GM23248 (cell line): Measurements from ENCODE around the gene MSL2. TPM values are rescaled to one million over a fixed set of nuclear protein-coding genes. Genes with fewer than 3 reads are reported as not detected.
A peak's percentile ranks its signal among the peaks of the same experiment; 100 is the strongest.

ENCODE experiments used
- DNase-seq: peaks from one replicate; pipeline ENCODE4 v3.0.0-alpha.2; 2015
- H2AFZ ChIP-seq: fragments of 200-600 bp; sonication (generic); 2 replicates; pipeline ENCODE4 v1.6.1; 2016; ENCODE audit warnings: antibody characterized with exemption
- H3F3A ChIP-seq: fragments of 200-600 bp; sonication (generic); 2 replicates; pipeline ENCODE4 v1.6.1; 2016; ENCODE audit warnings: mild to moderate bottlenecking, antibody characterized with exemption, mixed run types; ENCODE audit not compliant: insufficient read depth
- H3K27ac ChIP-seq: fragments of 200-600 bp; sonication (generic); 2 replicates; pipeline ENCODE4 v1.5.1; 2016; ENCODE audit warnings: mild to moderate bottlenecking
- H3K27me3 ChIP-seq: fragments of 200-600 bp; sonication (generic); replicated peaks from 2 replicates; pipeline ENCODE4 v1.6.1; 2016; ENCODE audit warnings: mild to moderate bottlenecking; ENCODE audit not compliant: insufficient read depth
- H3K36me3 ChIP-seq: fragments of 200-600 bp; sonication (generic); 2 replicates; pipeline ENCODE4 v1.6.1; 2016; ENCODE audit warnings: low read depth, mild to moderate bottlenecking
- H3K4me1 ChIP-seq: fragments of 200-600 bp; sonication (generic); 2 replicates; pipeline ENCODE4 v1.6.1; 2016; ENCODE audit warnings: mild to moderate bottlenecking; ENCODE audit not compliant: insufficient read depth
- H3K4me2 ChIP-seq: fragments of 200-600 bp; sonication (generic); one replicate; pipeline ENCODE4 v1.6.1; 2016; ENCODE audit warnings: mild to moderate bottlenecking; ENCODE audit not compliant: unreplicated experiment
- H3K4me3 ChIP-seq: fragments of 200-600 bp; sonication (generic); 2 replicates; pipeline ENCODE4 v1.5.1; 2016; ENCODE audit warnings: mild to moderate bottlenecking
- H3K79me2 ChIP-seq: fragments of 200-600 bp; sonication (generic); 2 replicates; pipeline ENCODE4 v1.6.1; 2016; ENCODE audit warnings: mild to moderate bottlenecking; ENCODE audit not compliant: insufficient read depth
- H3K9ac ChIP-seq: fragments of 200-600 bp; sonication (generic); 2 replicates; pipeline ENCODE4 v1.6.1; 2016; ENCODE audit warnings: mild to moderate bottlenecking
- H3K9me2 ChIP-seq: fragments of 200-600 bp; sonication (generic); 2 replicates; pipeline ENCODE4 v1.6.1; 2016; ENCODE audit warnings: mixed run types, mild to moderate bottlenecking, moderate library complexity; ENCODE audit not compliant: insufficient read depth
- H3K9me3 ChIP-seq: fragments of 200-600 bp; sonication (generic); one replicate; pipeline ENCODE4 v1.6.1; 2017; ENCODE audit warnings: low read depth
- H4K20me1 ChIP-seq: fragments of 200-600 bp; sonication (generic); 2 replicates; pipeline ENCODE4 v1.6.0; 2016; ENCODE audit not compliant: insufficient read depth
- EZH2 ChIP-seq: fragments of 200-600 bp; sonication (generic); IDR thresholded peaks from 2 replicates; pipeline ENCODE4 v1.6.1; 2018; ENCODE audit warnings: antibody characterized with exemption, mild to moderate bottlenecking; ENCODE audit not compliant: insufficient read depth, poor library complexity, severe bottlenecking
- EZH2phosphoT487 ChIP-seq: fragments of 200-600 bp; sonication (generic); IDR thresholded peaks from 2 replicates; pipeline ENCODE4 v1.6.1; 2018; ENCODE audit warnings: antibody characterized with exemption, moderate library complexity, mild to moderate bottlenecking, low read depth; ENCODE audit not compliant: insufficient read depth
- WGBS, 2 experiments: methylation state at CpG; one replicate each; pipeline ENCODE4 v1.1.6; 2015 to 2017; ENCODE audit warnings: low lambda C conversion rate in 2 of 2, low coverage in 1 of 2; ENCODE audit errors: missing lambda C conversion rate in 2 of 2; 5-methylcytosine and 5-hydroxymethylcytosine counted together
- in situ Hi-C: fragments of 300-500 bp; cut with MboI; formaldehyde crosslinking; loops from 2 replicates; pipeline ENCODE4 v1.15.0; 2020
- polyA plus RNA-seq: library from polyadenylated mRNA; unstranded; fragments of >200 nt; fragmentation: Nextera tagmentation; extraction: Ambion mirVana; gene quantifications from 2 replicates; pipeline ENCODE4 v1.2.1, GENCODE V29; 2016
- total RNA-seq: library from RNA; depleted of rRNA; stranded (reverse); fragments of >200 nt; shearing (Covaris generic); gene quantifications from 2 replicates; pipeline ENCODE4 v1.2.3, GENCODE V29; 2014; rRNA removed

Gene MSL2, protein sequence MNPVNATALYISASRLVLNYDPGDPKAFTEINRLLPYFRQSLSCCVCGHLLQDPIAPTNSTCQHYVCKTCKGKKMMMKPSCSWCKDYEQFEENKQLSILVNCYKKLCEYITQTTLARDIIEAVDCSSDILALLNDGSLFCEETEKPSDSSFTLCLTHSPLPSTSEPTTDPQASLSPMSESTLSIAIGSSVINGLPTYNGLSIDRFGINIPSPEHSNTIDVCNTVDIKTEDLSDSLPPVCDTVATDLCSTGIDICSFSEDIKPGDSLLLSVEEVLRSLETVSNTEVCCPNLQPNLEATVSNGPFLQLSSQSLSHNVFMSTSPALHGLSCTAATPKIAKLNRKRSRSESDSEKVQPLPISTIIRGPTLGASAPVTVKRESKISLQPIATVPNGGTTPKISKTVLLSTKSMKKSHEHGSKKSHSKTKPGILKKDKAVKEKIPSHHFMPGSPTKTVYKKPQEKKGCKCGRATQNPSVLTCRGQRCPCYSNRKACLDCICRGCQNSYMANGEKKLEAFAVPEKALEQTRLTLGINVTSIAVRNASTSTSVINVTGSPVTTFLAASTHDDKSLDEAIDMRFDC
- total RNA-seq (11.1 and 15.2 TPM in 2 replicates), polyA plus RNA-seq (3.3 and 3.5 TPM in 2 replicates)

DNA sequence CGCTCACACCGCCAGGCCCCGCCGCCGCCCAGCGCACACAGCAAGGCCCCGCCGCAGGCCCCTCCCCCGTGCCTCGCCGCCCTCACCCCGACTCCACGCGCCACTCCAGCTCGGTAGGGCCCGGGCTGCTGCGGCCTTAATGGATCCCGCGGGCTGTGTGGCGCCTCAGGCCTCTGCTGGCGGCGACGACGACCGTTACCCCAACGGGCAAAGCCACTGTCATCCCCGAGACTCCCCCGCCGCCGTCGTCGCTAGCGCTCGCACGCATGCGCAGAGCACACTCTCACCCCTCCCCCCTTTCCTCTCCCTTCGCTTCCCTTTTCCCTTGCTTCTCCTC lies at the start of gene MSL2:
Gene MSL2 (minus strand): TSS at position 272 of the 337 bp plus-strand sequence. CDS start 1,222 bp downstream, outside the sequence.
- H3K27ac ChIP-seq: peak within 1 kb of the TSS; percentile 98
- H3K9me3 ChIP-seq: no peaks in the 10 kb centered on the region
- peaks cover 36% of the 10 kb centered on the region for H4K20me1 ChIP-seq
- peak within 1 kb of the TSS; percentile 95 for H3K4me2 ChIP-seq
- H3K9ac ChIP-seq: peak within 1 kb of the TSS; percentile 94
- TF ChIP-seq EZH2phosphoT487: no peak
- no peak for TF ChIP-seq EZH2
- H2AFZ ChIP-seq: peak within 1 kb of the TSS; percentile 78
- no peaks in the 10 kb centered on the region for H3K9me2 ChIP-seq
- no peaks in the 10 kb centered on the region for H3K27me3 ChIP-seq
- no peaks in the 10 kb centered on the region; the same call in 1 of the 2 replicates for H3K36me3 ChIP-seq
- in situ Hi-C loops: no loop called here
- H3K79me2 ChIP-seq: peaks cover 46% of the 10 kb centered on the region
- peaks cover 29% of the 10 kb centered on the region for H3K4me1 ChIP-seq
- H3K4me3 ChIP-seq: peak within 1 kb of the TSS; percentile 95
- peaks cover 49% of the 10 kb centered on the region for H3F3A ChIP-seq
- DNase-seq: no peak
- WGBS, 2 experiments: 0% methylated on average over 37 of the region's 37 CpGs; no CpG with 5 or more reads in 1 of the 2 experiments

DNA sequence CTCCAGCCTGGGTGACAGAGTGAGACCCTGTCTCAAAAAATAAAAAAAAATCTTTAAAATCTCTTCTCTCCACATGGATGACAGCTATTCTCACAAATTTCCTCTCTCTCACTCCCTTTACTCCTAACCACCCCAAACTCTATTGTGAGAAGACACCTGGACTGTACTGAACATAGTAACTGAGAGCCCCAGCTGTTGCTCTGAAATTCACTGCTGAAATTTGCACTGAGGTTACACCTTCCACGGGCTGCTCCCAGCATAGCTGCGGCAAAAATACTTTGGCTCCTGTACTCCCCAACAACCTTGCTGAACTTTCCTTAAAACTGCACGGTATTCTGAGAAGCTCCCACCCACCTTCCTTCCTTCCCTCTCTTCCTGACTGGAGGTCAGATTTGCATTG lies 49.6 kb upstream of the MSL2 start:
- no peaks in the 10 kb centered on the region for H3K4me1 ChIP-seq
- DNase-seq: no peak
- H3K9ac ChIP-seq: no peak overlapping the region
- TF ChIP-seq EZH2 (no peak), EZH2phosphoT487 (no peak)
- H3F3A ChIP-seq: 0 out of 2 replicates have a peak, but pooled peaks cover 2% of the 10 kb centered on the region
- H4K20me1 ChIP-seq: no peaks in the 10 kb centered on the region
- H3K36me3 ChIP-seq: no peaks in the 10 kb centered on the region
- no peaks in the 10 kb centered on the region for H3K9me2 ChIP-seq
- no peak overlapping the region for H3K4me3 ChIP-seq
- no peak overlapping the region for H3K27ac ChIP-seq
- no peak overlapping the region for H2AFZ ChIP-seq
- H3K27me3 ChIP-seq: 0 out of 2 replicates have a peak, but pooled peaks cover 1% of the 10 kb centered on the region
- 66 to 76% methylated on average over 3 of the region's 3 CpGs for WGBS, 2 experiments
- in situ Hi-C loops: no loop called here
- no peak overlapping the region for H3K4me2 ChIP-seq
- no peaks in the 10 kb centered on the region for H3K9me3 ChIP-seq
- no peaks in the 10 kb centered on the region for H3K79me2 ChIP-seq

DNA sequence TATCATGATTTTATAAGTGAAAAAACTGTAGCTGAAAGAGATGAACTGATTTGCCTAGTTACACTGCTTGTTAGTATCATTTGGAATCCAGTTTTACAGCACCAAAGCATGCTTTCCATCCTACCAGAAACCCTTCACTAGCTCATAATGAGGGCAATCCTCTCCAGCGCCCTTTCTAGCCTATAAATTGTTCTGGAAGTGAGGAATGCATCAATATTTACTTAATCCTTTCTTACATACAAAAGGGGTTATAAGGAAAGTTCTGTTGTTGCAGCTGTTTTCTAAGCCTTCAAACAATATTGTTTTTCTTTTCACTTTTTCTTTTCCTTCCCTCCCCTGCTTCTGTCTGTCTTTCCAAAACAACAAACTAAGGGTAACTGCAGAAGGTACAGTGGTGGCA lies 43.0 kb upstream of the MSL2 start:
- no peak for TF ChIP-seq EZH2
- TF ChIP-seq EZH2phosphoT487: no peak
- no peaks in the 10 kb centered on the region for H3K36me3 ChIP-seq

DNA sequence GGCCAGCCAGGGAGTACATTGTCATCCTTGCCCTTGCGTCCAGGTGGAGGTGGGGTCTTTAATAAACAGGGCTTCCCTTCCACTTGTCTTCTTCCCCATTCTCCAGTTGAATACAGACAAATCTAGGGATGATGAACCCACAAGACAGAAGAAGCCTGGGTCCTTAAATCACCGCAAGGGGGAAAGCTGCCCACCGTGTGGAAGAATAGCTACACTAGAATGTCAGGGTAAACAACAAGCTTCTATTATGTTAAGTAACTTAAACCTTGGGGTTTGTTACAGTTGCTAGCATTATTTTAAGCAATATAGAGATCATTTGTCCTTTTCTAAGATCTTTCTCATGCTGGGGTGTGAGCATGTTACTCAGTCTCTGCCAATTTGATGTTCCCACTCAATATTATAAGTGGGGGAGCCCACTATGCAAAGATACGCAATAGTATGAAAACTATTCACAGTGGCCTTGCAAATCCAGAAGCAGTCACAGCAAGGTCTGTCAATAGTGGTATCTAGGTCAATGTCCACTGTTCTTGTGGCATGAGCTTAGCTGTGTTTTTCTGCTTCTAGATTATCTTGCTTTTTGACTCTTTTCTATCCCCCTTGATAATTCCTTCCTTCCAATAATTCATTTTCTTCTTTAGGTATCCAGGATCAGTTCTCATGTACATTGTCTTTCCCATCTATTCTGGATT lies 42.0 kb upstream of the MSL2 start:
- WGBS, 2 experiments: 51 to 57% methylated on average over 4 of the region's 4 CpGs
- Histone ChIP-seq H4K20me1 (no peaks in the 10 kb centered on the region), H2AFZ (no peak overlapping the region), H3K4me3 (no peak overlapping the region), H3K79me2 (no peaks in the 10 kb centered on the region), H3K4me2 (no peak overlapping the region), H3K9ac (no peak overlapping the region), H3K9me3 (no peaks in the 10 kb centered on the region), H3K36me3 (no peaks in the 10 kb centered on the region), H3K27me3 (0 out of 2 replicates have a peak, but pooled peaks cover 6% of the 10 kb centered on the region), H3K9me2 (no peaks in the 10 kb centered on the region), H3K4me1 (no peaks in the 10 kb centered on the region), H3F3A (no peaks in the 10 kb centered on the region), H3K27ac (no peak overlapping the region)
- no peak for TF ChIP-seq EZH2phosphoT487
- no peak for TF ChIP-seq EZH2
- in situ Hi-C loops: no loop called here
- no peak for DNase-seq

More for the DNA sequence above, 43.0 kb upstream of the MSL2 start:
- no peaks in the 10 kb centered on the region for H3K9me2 ChIP-seq
- H3K4me1 ChIP-seq: no peaks in the 10 kb centered on the region
- WGBS, 2 experiments: 67 to 74% methylated on average over 1 of the region's 1 CpG
- no peak overlapping the region for H3K4me2 ChIP-seq
- H2AFZ ChIP-seq: no peak overlapping the region
- H3K4me3 ChIP-seq: no peak overlapping the region
- H3K27ac ChIP-seq: no peak overlapping the region
- DNase-seq: no peak
- H3K27me3 ChIP-seq: 0 out of 2 replicates have a peak, but pooled peaks cover 6% of the 10 kb centered on the region
- in situ Hi-C loops: no loop called here
- no peaks in the 10 kb centered on the region for H3K79me2 ChIP-seq
- no peaks in the 10 kb centered on the region for H4K20me1 ChIP-seq
- H3K9ac ChIP-seq: no peak overlapping the region
- H3F3A ChIP-seq: no peaks in the 10 kb centered on the region
- no peaks in the 10 kb centered on the region for H3K9me3 ChIP-seq
